ENCODE results near the gene PACRG. TPM values are rescaled to one million over a fixed set of nuclear protein-coding genes. Genes with fewer than 3 reads are reported as not detected.
A peak's percentile ranks its signal among the peaks of the same experiment; 100 is the strongest.

Gene PACRG
- total and polyA plus RNA-seq, 12 donors: 2.1 to 34.6 (median 10.0) TPM

GRCh38 chr6:163356743-163357142 lies 629.0 kb downstream of the PACRG start:
- TF ChIP-seq CTCF (IDR thresholded peaks at IDR 0.05): no peak

GRCh38 chr6:163364641-163365040 lies 636.9 kb downstream of the PACRG start:
- DNase-seq (no peak), ATAC-seq (no peak)
- Histone ChIP-seq H3K27ac (no peak overlapping the region), H3K36me3 (no peaks in the 10 kb centered on the region), H3K4me1 (peaks cover 0 to 19% (median 1%) of the 10 kb centered on the region in 9 donors), H3K27me3 (no peaks in the 10 kb centered on the region), H3K4me3 (no peak overlapping the region), H3K9me3 (no peaks in the 10 kb centered on the region)
- 86 to 94% methylated on average over 13 of the region's 13 CpGs for WGBS, 2 donors
- TF ChIP-seq CTCF (IDR thresholded peaks at IDR 0.05): no peak
- intact Hi-C loops (cut with DNase I): no loop called here

More at GRCh38 chr6:163356743-163357142, 629.0 kb downstream of the PACRG start:
- DNase-seq (no peak), ATAC-seq (no peak)
- Histone ChIP-seq H3K36me3 (no peaks in the 10 kb centered on the region), H3K27ac (peak overlapping the region in 6 of 10 donors; percentile 73 to 91 (median 80)), H3K27me3 (no peaks in the 10 kb centered on the region), H3K4me3 (no peak overlapping the region), H3K9me3 (no peaks in the 10 kb centered on the region), H3K4me1 (peaks cover 4 to 48% (median 29%) of the 10 kb centered on the region in 9 donors)
- intact Hi-C loops (cut with DNase I): loop anchor here in 3 of 10 donors (5.0 to 10.0 kb wide), 3 partner anchors 48 to 56 kb away; partner anchors contain the start of gene QKI (in 1 of the 3)
- 97% methylated on average over 6 of the region's 6 CpGs for WGBS, 2 donors

Other genes with a start within 250 kb of the PACRG start
- gene PRKN, start 208 bp upstream of the PACRG start, total RNA-seq: 10 to 100 TPM; 21.4 to 27.7 (median 26.4) TPM
- gene PRKN, start 208 bp upstream of the PACRG start, polyA plus RNA-seq: 1 to 10 TPM; 2.3 to 8.3 TPM

All from heart right ventricle (tissue), 16 donors.